Karpas-422 (cell line): ENCODE results near the gene DCTN4. TPM values are rescaled to one million over a fixed set of nuclear protein-coding genes. Genes with fewer than 3 reads are reported as not detected.

Experiments used
- DNase-seq: peaks from one replicate; pipeline ENCODE4 v3.0.0-alpha.2; 2015
- H2AFZ ChIP-seq: fragments of 200-600 bp; sonication (generic); 2 replicates; pipeline ENCODE4 v1.6.1; 2014; ENCODE audit warnings: antibody characterized with exemption, low read length, mixed read lengths
- H3K27ac ChIP-seq: fragments of 200-600 bp; sonication (generic); 2 replicates; pipeline ENCODE4 v1.5.1; 2014; ENCODE audit warnings: mild to moderate bottlenecking, low read length, moderate library complexity
- H3K27me3 ChIP-seq: fragments of 200-600 bp; sonication (generic); 2 replicates; pipeline ENCODE4 v1.6.1; 2014; ENCODE audit warnings: low read length, mixed read lengths
- H3K36me3 ChIP-seq: fragments of 200-600 bp; sonication (generic); 2 replicates; pipeline ENCODE4 v1.6.1; 2014; ENCODE audit warnings: low read length, mixed read lengths; ENCODE audit not compliant: insufficient read depth
- H3K4me1 ChIP-seq: fragments of 200-600 bp; sonication (generic); 2 replicates; pipeline ENCODE4 v1.6.1; 2014; ENCODE audit warnings: mild to moderate bottlenecking, low read length, mixed read lengths
- H3K4me2 ChIP-seq: fragments of 200-600 bp; sonication (generic); 2 replicates; pipeline ENCODE4 v1.6.1; 2014; ENCODE audit warnings: low read length, low read depth, mild to moderate bottlenecking; ENCODE audit not compliant: poor library complexity, severe bottlenecking
- H3K4me3 ChIP-seq: fragments of 200-600 bp; sonication (generic); 2 replicates; pipeline ENCODE4 v1.5.1; 2014; ENCODE audit warnings: mild to moderate bottlenecking, antibody characterized with exemption, low read length, mixed read lengths
- H3K79me2 ChIP-seq: fragments of 200-600 bp; sonication (generic); 2 replicates; pipeline ENCODE4 v1.6.1; 2014; ENCODE audit warnings: mild to moderate bottlenecking, low read length, mixed read lengths
- H3K9ac ChIP-seq: fragments of 200-600 bp; sonication (generic); 2 replicates; pipeline ENCODE4 v1.6.0; 2014; ENCODE audit warnings: low read length
- H3K9me2 ChIP-seq: fragments of 200-600 bp; sonication (generic), shearing (Covaris generic); replicated peaks from 2 replicates; pipeline ENCODE4 v1.6.0; 2014; ENCODE audit warnings: mild to moderate bottlenecking, low read length, moderate library complexity; ENCODE audit not compliant: insufficient read depth
- H3K9me3 ChIP-seq: fragments of 300-700, 200-600 bp; sonication (generic); 2 replicates; pipeline ENCODE4 v1.6.1; 2014; ENCODE audit warnings: low read length, mixed read lengths
- H4K20me1 ChIP-seq: fragments of 200-600 bp; sonication (generic); 2 replicates; pipeline ENCODE4 v1.6.1; 2014; ENCODE audit warnings: mild to moderate bottlenecking, antibody characterized with exemption, low read length, low read depth; ENCODE audit not compliant: insufficient read depth
- total RNA-seq: library from RNA; depleted of rRNA; stranded (reverse); fragments of >200 nt; shearing (Covaris generic); gene quantifications from 2 replicates; pipeline ENCODE4 v1.2.3, GENCODE V29; 2014; ENCODE audit warnings: low replicate concordance

Gene DCTN4
- total RNA-seq, 1 experiment from 2014 or later = 37.5 TPM

DNA sequence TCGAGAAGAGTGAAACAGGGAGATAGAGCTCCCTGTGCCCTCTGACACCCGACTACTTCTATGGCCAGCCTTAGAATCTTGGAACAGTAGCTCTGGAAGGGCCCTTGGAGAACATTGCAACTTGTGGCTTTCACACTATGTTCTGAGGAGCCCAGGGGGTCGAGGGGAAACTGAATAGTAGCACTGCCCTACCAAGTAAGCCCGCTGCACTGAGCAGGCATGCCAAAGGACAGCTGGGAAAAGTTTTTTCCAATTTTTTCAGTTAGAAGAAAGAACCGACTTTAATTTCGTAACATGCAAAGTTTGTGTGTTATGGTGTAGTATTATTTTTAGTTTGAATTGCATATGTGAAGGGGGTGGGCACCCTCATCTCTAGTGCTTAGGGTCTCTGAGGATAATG, 30.6 kb upstream of the DCTN4 start:
- Histone ChIP-seq H3K36me3 (no peaks in the 10 kb centered on the region), H3K79me2 (no peaks in the 10 kb centered on the region), H3K9ac (no peak overlapping the region), H2AFZ (no peak overlapping the region), H3K4me2 (no peak overlapping the region), H3K9me3 (no peaks in the 10 kb centered on the region), H3K27me3 (no peaks in the 10 kb centered on the region), H3K27ac (no peak overlapping the region), H3K9me2 (no peaks in the 10 kb centered on the region), H4K20me1 (no peaks in the 10 kb centered on the region), H3K4me3 (no peak overlapping the region), H3K4me1 (no peaks in the 10 kb centered on the region)
- no peak for DNase-seq

- no peak overlapping the region for H3K27ac ChIP-seq
- no peaks in the 10 kb centered on the region for H3K27me3 ChIP-seq
- no peak overlapping the region for H3K4me3 ChIP-seq
- no peak overlapping the region for H2AFZ ChIP-seq
- no peaks in the 10 kb centered on the region for H3K36me3 ChIP-seq
- H3K9me3 ChIP-seq = no peaks in the 10 kb centered on the region
- no peaks in the 10 kb centered on the region for H4K20me1 ChIP-seq
- no peaks in the 10 kb centered on the region for H3K9me2 ChIP-seq
- H3K9ac ChIP-seq = no peak overlapping the region
- no peak overlapping the region for H3K4me2 ChIP-seq
- H3K79me2 ChIP-seq = no peaks in the 10 kb centered on the region
- H3K4me1 ChIP-seq = no peaks in the 10 kb centered on the region
- no peak for DNase-seq
Measured at GRCh38 chr5:150788977-150789376, 30.2 kb upstream of the DCTN4 start.

GRCh38 chr5:150787656-150788055, 28.8 kb upstream of the DCTN4 start:
- Histone ChIP-seq H3K36me3 (no peaks in the 10 kb centered on the region), H3K9me2 (no peaks in the 10 kb centered on the region), H3K27ac (no peak overlapping the region), H3K4me2 (no peak overlapping the region), H3K27me3 (no peaks in the 10 kb centered on the region), H3K79me2 (no peaks in the 10 kb centered on the region), H2AFZ (no peak overlapping the region), H4K20me1 (no peaks in the 10 kb centered on the region), H3K9me3 (no peaks in the 10 kb centered on the region), H3K4me1 (no peaks in the 10 kb centered on the region), H3K9ac (no peak overlapping the region), H3K4me3 (no peak overlapping the region)
- no peak for DNase-seq

DNA sequence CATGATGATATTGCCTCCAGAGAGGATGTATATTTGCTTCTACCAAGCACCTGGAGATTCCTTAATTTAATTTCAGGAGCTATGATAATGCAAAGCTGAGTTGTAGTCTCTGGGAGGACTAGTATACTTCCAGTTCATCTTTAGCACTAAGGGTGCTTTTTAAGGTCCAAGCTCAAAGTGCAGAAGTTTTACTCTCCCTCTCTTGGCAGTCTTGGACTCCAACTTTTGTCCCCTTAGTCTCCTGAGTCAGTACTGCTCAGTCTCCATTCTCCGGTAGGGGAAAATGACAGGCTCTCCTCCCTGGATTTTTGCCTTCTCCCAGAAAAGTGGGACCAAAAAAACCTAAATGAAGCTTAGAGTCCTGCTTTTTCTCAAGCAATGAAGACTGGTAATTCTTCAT, 28.1 kb upstream of the DCTN4 start:
- no peaks in the 10 kb centered on the region for H3K4me1 ChIP-seq
- no peaks in the 10 kb centered on the region for H4K20me1 ChIP-seq
- H3K4me3 ChIP-seq = no peak overlapping the region
- H3K27ac ChIP-seq = no peak overlapping the region
- H3K27me3 ChIP-seq = no peaks in the 10 kb centered on the region
- DNase-seq = no peak
- H3K9me3 ChIP-seq = no peaks in the 10 kb centered on the region
- no peak overlapping the region for H3K9ac ChIP-seq
- H2AFZ ChIP-seq = no peak overlapping the region
- no peak overlapping the region for H3K4me2 ChIP-seq
- no peaks in the 10 kb centered on the region for H3K9me2 ChIP-seq
- no peaks in the 10 kb centered on the region for H3K79me2 ChIP-seq
- H3K36me3 ChIP-seq = no peaks in the 10 kb centered on the region

GRCh38 chr5:150785950-150786349, 27.1 kb upstream of the DCTN4 start:
- H2AFZ ChIP-seq = no peak overlapping the region
- DNase-seq = no peak
- H3K79me2 ChIP-seq = no peaks in the 10 kb centered on the region
- H3K9me2 ChIP-seq = no peaks in the 10 kb centered on the region
- no peaks in the 10 kb centered on the region for H3K36me3 ChIP-seq
- H3K9me3 ChIP-seq = no peaks in the 10 kb centered on the region
- H3K4me3 ChIP-seq = no peak overlapping the region
- H3K4me2 ChIP-seq = no peak overlapping the region
- H4K20me1 ChIP-seq = no peaks in the 10 kb centered on the region
- no peaks in the 10 kb centered on the region for H3K4me1 ChIP-seq
- H3K9ac ChIP-seq = no peak overlapping the region
- no peaks in the 10 kb centered on the region for H3K27me3 ChIP-seq
- H3K27ac ChIP-seq = no peak overlapping the region

DNA sequence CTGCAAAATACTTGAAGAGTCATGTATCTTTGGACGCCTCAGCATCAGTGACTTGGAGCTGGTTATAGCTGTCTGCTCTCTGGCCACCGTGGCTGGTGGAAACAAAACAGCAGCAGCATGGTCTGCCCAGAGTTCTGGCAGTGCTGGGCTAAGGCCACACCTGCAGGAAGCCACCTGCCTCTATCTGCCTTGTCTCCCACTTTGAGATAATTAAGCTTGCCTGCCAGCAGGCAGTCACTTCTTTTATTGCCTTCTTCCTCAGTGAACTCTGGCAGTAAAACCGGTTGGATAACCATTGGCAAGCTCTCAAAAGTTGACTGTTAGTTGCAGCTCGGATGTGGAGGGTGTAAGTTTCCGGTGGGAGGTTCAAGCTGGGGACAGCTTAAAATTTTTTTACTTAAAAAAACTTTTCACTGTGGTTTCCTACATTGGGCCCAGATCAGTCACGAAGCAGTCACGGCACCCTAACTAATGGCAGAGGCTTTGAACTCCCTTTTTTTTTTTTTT, 24.7 kb upstream of the DCTN4 start:
- Histone ChIP-seq H3K27me3 (no peaks in the 10 kb centered on the region), H4K20me1 (no peaks in the 10 kb centered on the region), H3K4me1 (peaks cover 8% of the 10 kb centered on the region), H3K79me2 (no peaks in the 10 kb centered on the region), H3K36me3 (no peaks in the 10 kb centered on the region), H3K9me3 (no peaks in the 10 kb centered on the region), H2AFZ (no peak overlapping the region), H3K9me2 (no peaks in the 10 kb centered on the region), H3K27ac (no peak overlapping the region), H3K4me3 (no peak overlapping the region), H3K9ac (no peak overlapping the region), H3K4me2 (no peak overlapping the region)
- DNase-seq = no peak

DNA sequence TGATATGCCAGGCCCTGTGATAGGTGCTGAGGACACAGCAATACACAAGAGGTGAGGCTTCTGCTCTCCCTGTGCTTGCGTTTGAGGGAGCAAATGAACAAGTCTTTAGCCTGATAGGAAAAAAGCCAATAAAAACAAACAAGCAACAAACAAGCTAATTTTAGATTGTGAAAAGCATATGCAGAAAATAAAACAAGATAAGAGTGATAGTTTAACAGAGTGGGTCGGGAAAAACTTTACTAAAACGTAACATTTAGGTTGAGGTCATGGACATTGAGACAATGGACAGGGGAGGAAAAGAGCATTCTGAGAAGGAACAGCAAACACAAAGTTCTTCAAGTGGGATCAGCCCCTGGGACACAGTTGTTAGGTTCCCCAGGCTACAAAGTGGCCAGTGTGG, 24.0 kb upstream of the DCTN4 start:
- H3K4me2 ChIP-seq = no peak overlapping the region
- H3K4me3 ChIP-seq = no peak overlapping the region
- no peaks in the 10 kb centered on the region for H3K9me3 ChIP-seq
- no peaks in the 10 kb centered on the region for H3K79me2 ChIP-seq
- no peaks in the 10 kb centered on the region for H3K9me2 ChIP-seq
- H3K36me3 ChIP-seq = no peaks in the 10 kb centered on the region
- no peak overlapping the region for H3K27ac ChIP-seq
- no peaks in the 10 kb centered on the region for H4K20me1 ChIP-seq
- H3K9ac ChIP-seq = no peak overlapping the region
- H2AFZ ChIP-seq = no peak overlapping the region
- H3K27me3 ChIP-seq = no peaks in the 10 kb centered on the region
- H3K4me1 ChIP-seq = peaks cover 8% of the 10 kb centered on the region
- DNase-seq = peak; percentile 34

DNA sequence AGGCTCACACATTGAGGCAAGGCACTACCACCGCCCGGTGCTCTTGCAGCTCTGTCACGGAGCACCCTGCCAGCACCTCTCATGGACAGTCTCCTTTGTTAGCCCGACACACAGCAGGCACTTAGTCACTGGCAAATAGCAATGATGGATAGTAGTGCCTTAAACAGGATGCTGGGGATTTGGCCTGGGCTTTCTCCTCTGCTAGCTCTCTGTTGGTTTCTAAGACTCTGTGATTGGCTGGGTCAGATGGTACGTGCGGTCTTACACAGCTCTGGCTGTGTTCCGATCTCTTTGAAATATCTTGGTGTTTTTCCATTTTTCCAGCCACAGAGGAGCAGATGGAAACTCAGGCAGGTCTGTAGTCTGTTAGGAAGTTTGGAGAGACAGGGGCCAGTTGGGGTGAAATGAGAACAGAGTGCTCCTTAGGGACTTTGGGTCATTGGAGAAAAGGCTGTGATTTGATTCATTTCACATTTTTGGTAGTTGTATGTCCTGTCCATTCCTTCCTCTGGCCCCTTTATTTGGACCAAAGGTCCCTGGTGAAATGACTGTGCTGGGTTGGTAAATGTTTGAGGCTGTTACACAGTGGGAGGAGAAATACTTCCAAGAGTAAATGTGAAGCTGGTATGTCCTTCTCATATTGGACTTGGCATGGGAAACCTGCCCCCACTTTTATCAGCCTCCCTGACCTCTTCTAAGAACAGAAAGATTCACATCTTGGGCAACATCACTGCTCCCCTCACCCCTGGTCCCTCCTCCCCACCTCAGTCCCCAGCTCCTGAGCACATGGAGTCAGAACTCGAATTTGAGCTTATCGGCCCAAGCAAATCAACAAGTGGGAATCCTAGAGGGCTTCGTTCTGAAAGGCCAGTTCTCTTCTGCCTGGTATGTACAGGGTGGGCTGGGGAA, 23.1 kb upstream of the DCTN4 start:
- H3K27me3 ChIP-seq = no peaks in the 10 kb centered on the region
- DNase-seq = peak; percentile 29
- no peak overlapping the region for H3K27ac ChIP-seq
- no peaks in the 10 kb centered on the region for H3K79me2 ChIP-seq
- no peak overlapping the region for H3K9ac ChIP-seq
- peaks cover 8% of the 10 kb centered on the region for H3K4me1 ChIP-seq
- no peak overlapping the region for H3K4me3 ChIP-seq
- H4K20me1 ChIP-seq = no peaks in the 10 kb centered on the region
- H3K36me3 ChIP-seq = no peaks in the 10 kb centered on the region
- H3K4me2 ChIP-seq = no peak overlapping the region
- no peaks in the 10 kb centered on the region for H3K9me2 ChIP-seq
- no peaks in the 10 kb centered on the region for H3K9me3 ChIP-seq
- no peak overlapping the region for H2AFZ ChIP-seq
